Natural killer cell treated with Interleukin-12 subunit alpha and Interleukin-12 subunit beta and Interleukin-15 and Interleukin-18, amount 100 ng/mL, for 72 hours (primary cell): Measurements from ENCODE around the gene CPE. TPM values are rescaled to one million over a fixed set of nuclear protein-coding genes. Genes with fewer than 3 reads are reported as not detected.
"Not testable (repeated sequence)": the region's sequence is repeated elsewhere in the genome, so short reads cannot be mapped to it uniquely, and the experiment has no call there.

Experiments used
- ATAC-seq, 2 donors: fragments of 150-1000 bp; cut with Tn5 transposase in 1 of 2; sonication (Bioruptor Pico), chemical (Tn5 transposase) in 1 of 2; 2 replicates each; pipeline ENCODE4 v1.10.0; 2021
- DNase-seq: peaks from one replicate; pipeline ENCODE4 v3.0.0; 2022; ENCODE audit warnings: low spot score
- H3K27ac Mint-ChIP-seq, 2 donors: 1 replicate in 1 of 2; 2 replicates in 1 of 2; pipeline ENCODE4 v1.8.0; 2022; ENCODE audit warnings: mixed read lengths in 2 of 2, mild to moderate bottlenecking in 1 of 2, moderate library complexity in 1 of 2
- H3K27me3 Mint-ChIP-seq, 2 donors: 1 replicate in 1 of 2; 2 replicates in 1 of 2; pipeline ENCODE4 v1.8.0; 2022; ENCODE audit warnings: mixed read lengths in 2 of 2
- H3K36me3 Mint-ChIP-seq: one replicate; pipeline ENCODE4 v1.8.0; 2022; ENCODE audit warnings: mixed read lengths
- H3K4me1 Mint-ChIP-seq, 2 donors: 1 replicate in 1 of 2; 2 replicates in 1 of 2; pipeline ENCODE4 v1.8.0; 2022; ENCODE audit warnings: low read depth in 2 of 2, mixed read lengths in 2 of 2, mild to moderate bottlenecking in 1 of 2
- H3K4me3 Mint-ChIP-seq: one replicate; pipeline ENCODE4 v1.8.0; 2022; ENCODE audit warnings: mixed read lengths
- H3K9me3 Mint-ChIP-seq: 2 replicates; pipeline ENCODE4 v1.8.0; 2022; ENCODE audit warnings: mixed read lengths
- total RNA-seq, 2 donors: library from RNA; stranded (reverse); gene quantifications; one replicate each; pipeline ENCODE4 v1.2.3, GENCODE V29; 2022

Gene CPE
- total RNA-seq, 2 donors from 2014 or later: not detected

DNA sequence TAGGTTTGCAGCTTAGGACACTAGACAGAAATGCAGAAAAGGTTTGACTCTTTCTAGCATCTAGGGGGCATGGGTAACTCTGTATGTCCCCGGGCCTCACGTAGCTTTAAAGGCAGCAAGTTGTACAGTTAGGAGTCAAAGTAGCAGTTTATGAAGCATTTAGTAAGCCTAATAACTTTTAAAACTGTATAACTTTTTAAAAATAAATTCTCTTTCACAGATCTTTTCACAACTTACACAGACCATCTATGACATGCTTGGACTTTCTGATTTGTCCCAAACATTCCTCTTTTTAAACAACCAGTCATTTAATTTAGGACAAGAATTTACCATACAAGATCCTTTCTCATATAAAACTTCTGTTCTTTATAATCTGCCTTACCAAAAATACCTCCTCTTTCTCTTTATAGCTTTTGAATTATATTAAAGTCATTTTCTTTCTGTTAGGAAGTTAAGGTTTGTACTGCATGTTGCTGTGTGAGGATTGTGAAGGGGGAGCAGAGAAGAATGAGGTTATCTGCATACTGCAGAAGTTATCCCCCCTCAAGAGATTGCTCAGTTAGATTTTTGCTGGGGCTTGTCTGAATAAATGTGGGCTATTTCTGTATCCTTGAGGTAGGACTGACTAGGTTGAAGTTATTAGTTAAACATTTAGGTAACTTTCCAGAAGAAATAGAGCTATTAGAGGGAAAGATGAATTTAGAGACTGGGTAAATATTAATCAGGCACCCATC lies 94.3 kb downstream of the CPE start:
- Mint-ChIP-seq H3K9me3 (peaks cover 6% of the 10 kb centered on the region), H3K27ac (no peak overlapping the region), H3K36me3 (peaks cover 6% of the 10 kb centered on the region), H3K4me3 (no peak overlapping the region), H3K27me3 (peaks cover 0 to 6% of the 10 kb centered on the region in 2 donors), H3K4me1 (no peaks in the 10 kb centered on the region)
- ATAC-seq (no peak), DNase-seq (no peak)

DNA sequence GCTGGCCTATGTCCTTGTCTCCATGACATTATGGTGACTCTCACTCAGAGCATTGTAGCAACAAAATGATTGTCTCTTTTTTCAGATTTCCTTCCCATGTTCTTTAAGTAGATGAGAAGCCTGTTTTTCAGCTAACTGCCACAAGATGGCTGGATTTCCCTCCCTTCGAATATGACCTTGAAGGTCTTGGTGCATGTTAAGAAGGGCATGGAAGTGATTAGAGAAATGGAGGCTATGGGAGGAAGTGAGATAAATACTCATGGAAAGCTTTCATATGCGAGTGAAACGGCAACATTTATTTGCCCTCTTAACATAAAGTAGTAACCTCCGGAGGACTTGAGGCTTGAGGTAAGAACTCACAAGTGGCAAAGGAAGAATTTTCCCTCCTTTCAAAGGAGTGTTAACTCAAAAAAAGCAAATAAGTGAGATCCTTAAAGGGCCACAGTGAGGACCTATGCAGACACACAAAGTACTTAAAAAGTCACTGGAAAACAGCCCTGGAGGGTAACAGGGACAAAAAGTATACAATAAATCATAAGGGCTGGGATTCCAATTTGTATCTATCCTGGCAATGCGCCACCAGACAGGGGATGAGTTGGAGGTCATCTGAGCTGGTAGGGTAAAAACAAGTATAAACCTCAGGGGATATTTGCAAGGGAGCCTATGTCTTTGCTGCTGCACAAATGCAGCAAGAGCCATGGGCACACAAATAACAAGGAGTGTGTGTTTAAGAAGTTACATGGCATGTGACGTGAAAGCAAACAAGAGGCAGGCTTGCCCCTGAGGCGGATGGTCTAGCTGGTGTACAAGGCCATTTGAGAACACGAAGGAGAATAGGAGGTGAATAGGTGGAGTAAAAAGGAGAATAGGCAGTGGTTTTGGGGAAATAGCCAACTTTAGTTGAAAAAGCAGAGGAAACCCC lies 96.2 kb downstream of the CPE start:
- peaks cover 6% of the 10 kb centered on the region for H3K36me3 Mint-ChIP-seq
- H3K9me3 Mint-ChIP-seq: peaks cover 6% of the 10 kb centered on the region
- DNase-seq (no peak), ATAC-seq (no peak)
- H3K27ac Mint-ChIP-seq: no peak overlapping the region
- peaks cover 8% of the 10 kb centered on the region in 2 donors for H3K27me3 Mint-ChIP-seq
- H3K4me1 Mint-ChIP-seq: no peaks in the 10 kb centered on the region
- H3K4me3 Mint-ChIP-seq: no peak overlapping the region

DNA sequence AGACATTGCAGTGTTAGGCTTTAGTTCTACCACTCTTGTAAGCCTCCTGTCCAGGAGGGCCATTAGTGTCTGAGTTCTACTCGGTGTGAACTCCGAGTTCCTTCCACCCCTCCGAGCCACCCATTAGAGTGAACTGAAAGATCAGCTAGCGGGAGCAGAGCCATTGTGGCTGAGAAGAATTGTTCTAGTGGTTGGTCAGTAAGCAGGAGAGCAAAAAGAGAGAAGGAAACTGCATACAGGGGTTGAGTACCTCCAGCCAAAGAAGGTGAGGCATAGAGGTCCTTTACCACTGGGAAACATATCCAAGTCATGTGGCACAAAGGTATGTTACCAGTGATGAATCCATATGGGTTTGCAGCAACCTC lies 96.9 kb downstream of the CPE start:
- H3K36me3 Mint-ChIP-seq: peaks cover 6% of the 10 kb centered on the region
- no peak overlapping the region for H3K27ac Mint-ChIP-seq
- ATAC-seq (no peak), DNase-seq (no peak)
- H3K27me3 Mint-ChIP-seq: peaks cover 8% of the 10 kb centered on the region in 2 donors
- no peak overlapping the region for H3K4me3 Mint-ChIP-seq
- no peaks in the 10 kb centered on the region for H3K4me1 Mint-ChIP-seq
- H3K9me3 Mint-ChIP-seq: peaks cover 6% of the 10 kb centered on the region

DNA sequence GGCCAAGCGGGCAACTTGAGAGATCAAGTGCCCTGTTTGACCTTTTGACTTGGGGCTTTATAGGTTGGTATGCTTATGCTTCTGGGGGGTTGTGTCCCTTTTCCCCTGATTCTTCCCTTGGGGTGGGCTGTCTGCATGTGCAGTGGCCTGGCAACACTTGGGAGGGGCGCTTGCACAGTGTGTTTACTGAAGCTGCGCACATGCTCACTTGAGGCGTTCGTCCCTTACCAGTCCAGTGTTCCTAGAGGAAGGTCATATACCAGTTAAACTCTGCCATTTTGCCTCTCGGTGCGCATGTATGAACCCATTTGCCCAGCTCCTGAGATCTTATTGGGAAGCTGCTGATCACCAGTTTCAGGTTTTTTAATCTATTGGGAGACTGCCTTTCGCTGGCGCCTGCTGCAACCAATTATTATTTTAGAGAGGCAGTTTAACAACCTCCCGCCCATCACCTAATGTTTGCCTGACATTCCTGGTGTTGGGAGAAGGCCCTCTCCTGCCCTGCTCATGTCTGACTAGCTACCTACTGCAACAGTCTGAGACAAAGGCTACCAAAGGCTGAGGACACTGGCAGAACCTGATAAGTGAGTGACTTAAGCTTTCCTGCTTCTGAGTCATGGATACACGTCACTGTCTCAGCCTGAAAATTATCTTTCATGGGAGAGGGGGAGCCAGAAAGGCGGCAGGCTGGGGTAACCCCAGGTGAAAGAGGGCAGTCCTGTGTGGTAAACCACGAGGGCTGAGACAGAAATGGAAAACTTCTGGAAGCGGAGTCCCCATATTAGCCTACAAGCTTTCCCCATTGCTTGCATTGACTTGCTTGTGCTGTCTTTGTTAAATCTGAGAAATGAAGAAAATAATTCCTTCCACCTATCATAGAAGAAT lies 97.6 kb downstream of the CPE start:
- no peak for ATAC-seq

DNA sequence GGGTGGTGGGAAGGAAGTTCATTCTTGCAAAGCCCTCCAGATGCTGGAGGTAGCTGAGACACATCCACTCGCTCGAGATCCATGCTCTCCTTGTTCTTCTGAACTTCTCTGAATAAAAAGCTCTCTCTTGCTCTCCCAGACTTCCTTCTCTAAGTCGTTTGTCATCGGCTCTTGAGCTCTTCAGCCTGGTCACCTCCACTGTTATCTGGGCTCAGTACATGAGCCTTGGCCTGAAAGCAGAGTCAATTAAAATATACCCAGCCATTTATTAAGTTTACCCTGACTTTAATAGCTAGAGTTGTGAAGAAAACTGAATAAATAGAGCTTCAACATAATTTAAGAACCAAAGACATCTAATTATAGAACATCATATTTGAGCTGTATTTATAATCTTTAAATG lies 99.0 kb downstream of the CPE start:
- ATAC-seq (no peak), DNase-seq (no peak)
- Mint-ChIP-seq H3K9me3 (peaks cover 6% of the 10 kb centered on the region), H3K4me1 (no peaks in the 10 kb centered on the region), H3K27ac (no peak overlapping the region), H3K27me3 (peaks cover 8 to 15% of the 10 kb centered on the region in 2 donors), H3K4me3 (no peak overlapping the region), H3K36me3 (peaks cover 6% of the 10 kb centered on the region)

More for the DNA sequence above, 97.6 kb downstream of the CPE start:
- Mint-ChIP-seq H3K36me3 (peaks cover 6% of the 10 kb centered on the region), H3K4me3 (no peak overlapping the region), H3K27ac (no peak overlapping the region), H3K27me3 (peaks cover 8% of the 10 kb centered on the region in 2 donors), H3K4me1 (no peaks in the 10 kb centered on the region), H3K9me3 (peaks cover 6% of the 10 kb centered on the region)
- DNase-seq: no peak

DNA sequence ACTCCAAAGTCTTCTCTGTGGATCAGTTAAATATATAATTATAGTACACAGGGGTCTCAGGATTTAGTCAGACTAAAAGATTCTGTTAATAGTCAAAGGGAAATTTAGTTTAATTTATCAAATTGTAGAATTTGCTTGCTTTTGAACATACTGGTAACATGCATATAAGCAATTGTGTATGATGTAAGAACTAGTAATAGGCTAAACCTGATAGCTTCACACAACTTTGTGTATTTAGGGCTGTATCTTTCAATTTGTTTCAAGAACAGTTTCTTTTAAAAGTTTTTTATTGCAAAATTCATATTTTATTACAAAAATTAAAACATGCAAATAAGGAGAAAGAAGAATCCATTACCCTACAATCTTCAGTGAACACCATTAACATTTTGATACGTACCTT lies 99.5 kb downstream of the CPE start:
- peaks cover 3% of the 10 kb centered on the region for H3K9me3 Mint-ChIP-seq
- ATAC-seq (no peak), DNase-seq (no peak)
- H3K27ac Mint-ChIP-seq: no peak overlapping the region
- H3K36me3 Mint-ChIP-seq: peaks cover 3% of the 10 kb centered on the region
- no peaks in the 10 kb centered on the region for H3K4me1 Mint-ChIP-seq
- no peak overlapping the region for H3K4me3 Mint-ChIP-seq
- peaks cover 8 to 20% of the 10 kb centered on the region in 2 donors for H3K27me3 Mint-ChIP-seq

DNA sequence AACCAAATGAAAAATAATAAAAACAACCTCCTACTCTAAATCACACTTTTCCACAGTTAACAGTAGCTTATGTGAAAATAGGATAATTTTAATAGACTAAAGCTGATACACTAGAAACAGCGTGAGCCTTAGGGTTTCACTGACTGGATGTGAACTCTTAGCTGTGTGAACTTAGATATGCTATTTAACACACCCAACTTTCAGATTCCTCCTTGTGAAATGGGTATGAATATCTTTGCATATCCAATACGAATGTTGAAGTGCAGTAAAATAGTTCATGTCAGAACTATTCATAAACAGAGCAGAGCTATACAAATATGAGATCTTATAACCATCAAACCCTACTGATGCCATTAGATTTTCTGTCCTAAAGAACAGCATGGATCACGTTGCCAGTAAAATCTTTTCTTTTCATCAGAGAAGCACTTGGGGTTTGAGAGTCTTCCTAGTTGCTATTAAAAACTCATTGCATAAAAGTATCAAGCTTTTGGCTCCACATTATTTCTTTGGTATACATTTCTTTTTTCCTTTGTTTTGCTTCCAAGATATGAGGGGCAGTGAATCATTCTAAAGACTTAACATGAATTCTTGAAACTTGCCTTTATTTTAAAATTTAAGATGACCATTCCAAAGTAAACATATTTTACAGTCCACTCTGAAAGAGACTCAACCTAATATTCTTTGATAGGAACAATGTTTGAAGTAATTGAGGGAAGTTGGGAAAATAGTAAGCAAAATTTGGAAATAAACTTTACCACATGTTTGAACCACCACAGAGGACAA lies 102.4 kb downstream of the CPE start:
- Mint-ChIP-seq H3K27ac (no peak overlapping the region), H3K4me3 (no peak overlapping the region), H3K27me3 (peaks cover 5 to 24% of the 10 kb centered on the region in 2 donors), H3K4me1 (no peaks in the 10 kb centered on the region), H3K9me3 (no peaks in the 10 kb centered on the region), H3K36me3 (no peaks in the 10 kb centered on the region)
- ATAC-seq: no peak
- no peak for DNase-seq

DNA sequence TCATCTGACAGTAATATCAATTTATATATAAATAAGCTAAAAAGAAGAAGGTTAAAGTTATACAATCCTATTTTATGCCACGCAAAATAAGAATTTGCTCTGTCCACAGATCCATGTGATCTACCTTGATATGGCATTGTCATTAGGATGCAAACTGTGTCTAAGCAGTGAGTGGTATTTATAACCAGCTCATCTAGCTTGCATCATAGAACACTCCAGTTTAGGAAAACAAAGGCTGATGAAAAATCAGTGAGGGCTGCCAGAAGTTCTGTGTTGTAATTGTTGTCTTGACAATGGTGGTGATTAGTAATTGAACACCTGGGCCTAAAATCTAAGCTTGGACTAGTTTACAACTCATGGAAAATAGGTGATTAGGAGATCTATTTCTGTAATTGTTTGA lies 111.0 kb downstream of the CPE start:
- H3K27me3 Mint-ChIP-seq: peaks cover 24 to 41% of the 10 kb centered on the region in 2 donors
- peaks cover 4 to 6% of the 10 kb centered on the region in 2 donors for H3K4me1 Mint-ChIP-seq
- no peak for ATAC-seq
- DNase-seq: no peak
- no peak overlapping the region for H3K27ac Mint-ChIP-seq
- no peaks in the 10 kb centered on the region for H3K36me3 Mint-ChIP-seq
- no peak overlapping the region for H3K4me3 Mint-ChIP-seq
- H3K9me3 Mint-ChIP-seq: no peaks in the 10 kb centered on the region

DNA sequence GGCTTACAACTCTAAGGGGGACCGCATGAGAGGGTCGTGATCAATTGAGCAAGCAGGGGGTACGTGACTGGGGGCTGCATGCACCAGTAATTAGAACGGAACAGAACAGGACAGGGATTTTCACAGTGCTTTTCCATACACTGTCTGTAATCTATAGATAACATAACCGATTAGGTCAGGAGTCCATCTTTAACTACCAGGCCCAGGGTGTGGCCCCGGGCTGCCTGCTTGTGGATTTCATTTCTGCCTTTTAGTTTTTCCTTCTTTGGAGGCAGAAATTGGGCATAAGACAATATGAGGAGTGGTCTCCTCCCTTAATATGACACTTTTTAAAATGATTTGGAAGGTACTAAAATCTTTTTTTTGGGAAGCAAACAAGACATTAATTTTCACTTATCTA lies 113.8 kb downstream of the CPE start:
- not testable (repeated sequence) for H3K9me3 Mint-ChIP-seq, H3K4me3 Mint-ChIP-seq, H3K27ac Mint-ChIP-seq, DNase-seq, ATAC-seq, H3K36me3 Mint-ChIP-seq, H3K4me1 Mint-ChIP-seq
- peaks cover 19 to 29% of the 10 kb centered on the region in 2 donors for H3K27me3 Mint-ChIP-seq

DNA sequence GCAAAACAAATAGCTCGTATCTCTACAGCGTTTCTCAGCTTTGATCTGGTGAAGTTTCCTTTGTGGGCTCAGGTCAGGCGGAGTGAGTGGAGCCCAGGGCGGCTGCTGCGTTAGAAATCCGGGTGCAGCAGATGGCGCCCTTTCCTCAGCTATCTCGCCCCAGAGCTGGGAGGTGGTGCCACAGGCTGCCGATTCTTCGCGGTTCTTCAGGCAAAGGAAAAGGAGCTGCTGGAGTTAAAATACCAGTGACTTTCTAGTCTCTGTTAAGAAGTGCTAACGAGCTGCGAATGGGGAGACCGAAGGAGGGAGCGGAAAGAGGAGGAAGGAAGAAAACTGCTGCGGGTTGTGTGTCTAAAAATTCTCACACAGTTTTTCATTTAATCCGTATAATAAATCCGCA lies 114.6 kb downstream of the CPE start:
- H3K9me3 Mint-ChIP-seq: no peaks in the 10 kb centered on the region
- peak overlapping the region in 1 of 2 donors; percentile 22 for H3K27ac Mint-ChIP-seq
- DNase-seq: peak; percentile 63
- peak; percentile 72 to 74 for ATAC-seq
- no peaks in the 10 kb centered on the region for H3K36me3 Mint-ChIP-seq
- H3K27me3 Mint-ChIP-seq: peaks cover 17 to 30% of the 10 kb centered on the region in 2 donors
- H3K4me1 Mint-ChIP-seq: peaks cover 4 to 6% of the 10 kb centered on the region in 2 donors
- H3K4me3 Mint-ChIP-seq: peak overlapping the region; percentile 28

DNA sequence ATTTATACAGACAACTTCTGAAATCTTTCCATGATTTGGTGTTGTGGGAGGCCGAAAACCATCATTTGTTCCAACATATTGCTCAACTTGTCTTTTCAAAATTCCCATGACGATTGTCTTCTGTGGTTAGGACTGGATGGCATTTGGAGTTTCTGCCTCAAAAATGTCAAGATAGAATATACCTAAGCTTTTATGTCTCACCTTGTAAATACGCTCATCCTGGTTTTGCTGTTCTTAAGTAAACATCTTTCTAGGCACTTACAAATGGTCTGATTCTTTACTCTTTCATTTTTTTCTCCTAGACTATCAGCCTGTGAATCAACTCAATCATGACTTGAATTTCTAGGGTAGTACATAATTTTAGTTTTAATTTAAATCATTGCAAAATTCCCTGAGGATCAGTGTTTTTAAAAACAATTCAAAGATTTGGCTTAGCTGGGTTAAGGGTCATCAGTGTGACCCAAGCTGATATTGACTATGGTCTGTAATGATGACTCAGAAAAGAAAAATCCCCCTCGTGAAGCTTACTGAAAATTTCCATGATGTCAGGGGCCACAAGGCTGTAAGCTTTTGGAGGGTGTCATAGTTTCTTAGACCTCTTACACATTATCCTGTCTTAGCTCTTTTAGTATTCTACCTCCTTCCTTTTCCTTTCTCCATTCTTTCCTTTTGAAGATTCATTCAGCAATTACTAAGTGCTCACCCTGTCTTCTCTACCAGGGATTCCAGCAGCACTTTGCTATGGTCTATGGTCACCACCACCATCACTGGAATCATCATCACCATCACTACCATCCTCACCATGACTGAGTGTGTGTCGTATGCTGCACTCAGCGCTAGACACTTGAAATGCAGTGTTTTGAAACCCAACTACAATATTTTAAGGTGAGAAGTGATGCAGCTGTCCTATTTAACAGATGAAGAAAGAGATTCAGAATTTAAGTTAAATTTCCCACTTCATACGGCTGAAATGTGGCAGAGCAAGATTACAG lies 124.4 kb downstream of the CPE start:
- Mint-ChIP-seq H3K36me3 (no peaks in the 10 kb centered on the region), H3K27ac (no peak overlapping the region), H3K4me3 (no peak overlapping the region), H3K27me3 (peaks cover 4 to 11% of the 10 kb centered on the region in 2 donors), H3K4me1 (no peaks in the 10 kb centered on the region), H3K9me3 (no peaks in the 10 kb centered on the region)
- DNase-seq (no peak), ATAC-seq (no peak)

DNA sequence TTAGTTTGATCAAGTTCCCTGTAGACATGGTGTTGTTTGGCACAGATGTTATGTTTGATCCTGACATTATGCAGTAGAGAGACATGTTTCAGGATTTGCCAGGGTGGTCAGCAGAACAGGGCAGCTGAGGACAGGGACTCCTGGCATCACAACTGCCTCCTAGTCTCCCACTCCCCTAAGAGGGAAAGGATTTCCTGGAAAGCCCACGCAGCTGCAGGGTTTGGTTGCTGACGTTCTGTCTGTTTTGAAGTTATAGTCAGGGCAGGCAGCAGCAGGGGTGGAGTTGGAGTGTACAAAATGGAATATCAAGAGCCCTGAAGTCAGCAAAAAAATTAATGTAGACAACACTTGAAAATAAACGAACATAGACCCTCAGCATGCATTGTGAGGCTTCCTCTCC lies 125.4 kb downstream of the CPE start:
- DNase-seq (no peak), ATAC-seq (no peak)
- Mint-ChIP-seq H3K4me1 (no peaks in the 10 kb centered on the region), H3K9me3 (no peaks in the 10 kb centered on the region), H3K27ac (no peak overlapping the region), H3K4me3 (no peak overlapping the region), H3K36me3 (no peaks in the 10 kb centered on the region), H3K27me3 (peaks cover 4 to 12% of the 10 kb centered on the region in 2 donors)
